H9 (cell line): ENCODE data around the gene PHTF2. TPM values are rescaled to one million over a fixed set of nuclear protein-coding genes. Genes with fewer than 3 reads are reported as not detected.

ENCODE experiments used
- DNase-seq: peaks from one replicate; pipeline ENCODE4 v3.0.0-alpha.2; 2017
- H2AFZ ChIP-seq: one replicate; pipeline ENCODE4 v1.6.1; 2013; ENCODE audit warnings: mild to moderate bottlenecking, low read length, control low read depth, moderate library complexity
- H2AK5ac ChIP-seq: 2 replicates; pipeline ENCODE4 v1.6.1; 2013; ENCODE audit warnings: low read length, control low read depth, mixed read lengths; ENCODE audit not compliant: insufficient read length
- H2BK120ac ChIP-seq: one replicate; pipeline ENCODE4 v1.6.1; 2013; ENCODE audit warnings: low read depth, mild to moderate bottlenecking, low read length, control low read depth, inconsistent platforms; ENCODE audit not compliant: poor library complexity, severe bottlenecking
- H2BK12ac ChIP-seq: 2 replicates; pipeline ENCODE4 v1.6.1; 2013; ENCODE audit warnings: low read length, control low read depth, mixed read lengths, low read depth; ENCODE audit not compliant: insufficient read length
- H2BK15ac ChIP-seq: 2 replicates; pipeline ENCODE4 v1.6.1; 2013; ENCODE audit warnings: low read depth, low read length, control low read depth
- H2BK20ac ChIP-seq: one replicate; pipeline ENCODE4 v1.6.1; 2013; ENCODE audit warnings: low read depth, mild to moderate bottlenecking, low read length, control low read depth, inconsistent platforms; ENCODE audit not compliant: poor library complexity, severe bottlenecking
- H2BK5ac ChIP-seq: 2 replicates; pipeline ENCODE4 v1.6.1; 2013; ENCODE audit warnings: low read length, control low read depth, mixed read lengths; ENCODE audit not compliant: insufficient read length
- H3K14ac ChIP-seq: 2 replicates; pipeline ENCODE4 v1.6.1; 2013; ENCODE audit warnings: low read length, control low read depth; ENCODE audit not compliant: insufficient read depth
- H3K18ac ChIP-seq: 2 replicates; pipeline ENCODE4 v1.6.1; 2013; ENCODE audit warnings: low read depth, mild to moderate bottlenecking, mixed read lengths, low read length, control low read depth; ENCODE audit not compliant: insufficient read length
- H3K23ac ChIP-seq: 2 replicates; pipeline ENCODE4 v1.6.1; 2013; ENCODE audit warnings: low read length, control low read depth, mixed read lengths, low read depth; ENCODE audit not compliant: insufficient read length
- H3K23me2 ChIP-seq: 2 replicates; pipeline ENCODE4 v1.6.1; 2013; ENCODE audit warnings: low read depth, mild to moderate bottlenecking, mixed read lengths, low read length, control low read depth; ENCODE audit not compliant: insufficient read length, poor library complexity, severe bottlenecking
- H3K27ac ChIP-seq: 2 replicates; pipeline ENCODE4 v1.5.1; 2013; ENCODE audit warnings: low read length, control low read depth, mixed read lengths, low read depth; ENCODE audit not compliant: insufficient read length
- H3K27me3 ChIP-seq: 2 replicates; pipeline ENCODE4 v1.6.1; 2013; ENCODE audit warnings: low read length, control low read depth, inconsistent platforms; ENCODE audit not compliant: insufficient read depth
- H3K4ac ChIP-seq: 2 replicates; pipeline ENCODE4 v1.6.1; 2013; ENCODE audit warnings: low read depth, mild to moderate bottlenecking, control low read depth, inconsistent platforms, low read length, moderate library complexity
- H3K4me1 ChIP-seq: 2 replicates; pipeline ENCODE4 v1.6.1; 2013; ENCODE audit warnings: low read length, control low read depth, inconsistent platforms; ENCODE audit not compliant: insufficient read depth
- H3K4me2 ChIP-seq: 2 replicates; pipeline ENCODE4 v1.6.1; 2013; ENCODE audit warnings: low read length, control low read depth, mixed read lengths; ENCODE audit not compliant: insufficient read length, insufficient read depth
- H3K56ac ChIP-seq: 2 replicates; pipeline ENCODE4 v1.6.1; 2013; ENCODE audit warnings: low read depth, mild to moderate bottlenecking, mixed read lengths, low read length, control low read depth; ENCODE audit not compliant: insufficient read length
- H3K79me1 ChIP-seq: 2 replicates; pipeline ENCODE4 v1.6.1; 2013; ENCODE audit warnings: low read depth, mild to moderate bottlenecking, moderate library complexity, low read length, control low read depth, inconsistent platforms; ENCODE audit not compliant: insufficient read depth, poor library complexity, severe bottlenecking
- H3K79me2 ChIP-seq: 2 replicates; pipeline ENCODE4 v1.6.1; 2013; ENCODE audit warnings: low read length, control low read depth, inconsistent platforms; ENCODE audit not compliant: insufficient read depth
- H3K9ac ChIP-seq: 2 replicates; pipeline ENCODE4 v1.6.1; 2013; ENCODE audit warnings: low read length, control low read depth, mixed read lengths; ENCODE audit not compliant: insufficient read length; ENCODE audit errors: extremely low read depth
- H3K9me3 ChIP-seq: one replicate; pipeline ENCODE4 v1.6.1; 2013; ENCODE audit warnings: low read depth, low read length, inconsistent platforms; ENCODE audit not compliant: control insufficient read depth
- H3T11ph ChIP-seq: one replicate; pipeline ENCODE4 v1.6.1; 2013; ENCODE audit warnings: mild to moderate bottlenecking, low read length, control low read depth, inconsistent platforms
- H4K20me1 ChIP-seq: one replicate; pipeline ENCODE4 v1.6.1; 2013; ENCODE audit not compliant: control insufficient read depth, insufficient read length, insufficient read depth
- H4K5ac ChIP-seq: 2 replicates; pipeline ENCODE4 v1.6.1; 2013; ENCODE audit warnings: low read depth, mild to moderate bottlenecking, mixed read lengths, low read length, control low read depth; ENCODE audit not compliant: insufficient read length
- H4K8ac ChIP-seq: replicated peaks from 2 replicates; pipeline ENCODE4 v1.6.1; 2013; ENCODE audit warnings: low read length, control low read depth, mixed read lengths, low read depth; ENCODE audit not compliant: insufficient read length
- H4K91ac ChIP-seq: 2 replicates; pipeline ENCODE4 v1.6.1; 2013; ENCODE audit warnings: low read depth, mild to moderate bottlenecking, moderate library complexity, mixed read lengths, low read length, control low read depth; ENCODE audit not compliant: insufficient read length
- H3K27ac Mint-ChIP-seq, 3 experiments: 2 replicates in 2 of 3; 3 replicates in 1 of 3; pipeline ENCODE4 v1.8.0; 2020 to 2021; ENCODE audit warnings: mixed read lengths in 3 of 3, mild to moderate bottlenecking in 1 of 3, moderate library complexity in 1 of 3
- H3K27me3 Mint-ChIP-seq: 2 replicates; pipeline ENCODE4 v1.8.0; 2021; ENCODE audit warnings: low read depth, mild to moderate bottlenecking, moderate library complexity, mixed read lengths
- H3K36me3 Mint-ChIP-seq, 3 experiments: 2 replicates in 2 of 3; 3 replicates in 1 of 3; pipeline ENCODE4 v1.8.0; 2020 to 2021; ENCODE audit warnings: low read depth in 3 of 3, mixed read lengths in 3 of 3; ENCODE audit not compliant: insufficient read depth in 1 of 3
- H3K4me1 Mint-ChIP-seq, 2 experiments: 2 replicates each; pipeline ENCODE4 v1.8.0; 2020; ENCODE audit warnings: mixed read lengths in 2 of 2
- H3K4me3 Mint-ChIP-seq, 2 experiments: 2 replicates in 1 of 2; 3 replicates in 1 of 2; pipeline ENCODE4 v1.8.0; 2020 to 2021; ENCODE audit warnings: mild to moderate bottlenecking in 2 of 2, mixed read lengths in 2 of 2, moderate library complexity in 1 of 2
- H3K9me3 Mint-ChIP-seq, 2 experiments: 2 replicates in 1 of 2; 3 replicates in 1 of 2; pipeline ENCODE4 v1.8.0; 2020; ENCODE audit warnings: mild to moderate bottlenecking in 2 of 2, mixed read lengths in 2 of 2, moderate library complexity in 1 of 2
- WGBS: extraction: QIAGEN DNeasy Blood & Tissue Kit; methylation state at CpG from one replicate; pipeline ENCODE4 v1.1.7; 2013; ENCODE audit warnings: missing lambda C conversion rate, low lambda C conversion rate, mixed read lengths; ENCODE audit not compliant: insufficient read length; ENCODE audit errors: extremely low coverage; 5-methylcytosine and 5-hydroxymethylcytosine counted together
- total RNA-seq: library from RNA; stranded (reverse); gene quantifications from 2 replicates; pipeline ENCODE4 v1.2.1, GENCODE V29; 2021
- TF ChIP-seq, protein P1 (sequence below): fragments of 200-600 bp; sonication (generic); conservative IDR thresholded peaks from 3 replicates; pipeline ENCODE4 v1.8.0; 2021; ENCODE audit warnings: antibody characterized with exemption, mild to moderate bottlenecking

The PHTF2 gene
- total RNA-seq, 1 experiment from 2014 or later = 16.2 TPM

- H4K8ac ChIP-seq = no peak overlapping the region
- H3K23ac ChIP-seq = no peak overlapping the region
- H3K14ac ChIP-seq = no peak overlapping the region
- no peaks in the 10 kb centered on the region for H3K23me2 ChIP-seq
- no peak overlapping the region for H3K4me2 ChIP-seq
- H2BK12ac ChIP-seq = no peak overlapping the region
- no peaks in the 10 kb centered on the region for H3K27me3 ChIP-seq
- H4K91ac ChIP-seq = no peak overlapping the region
- no peak overlapping the region for H3K56ac ChIP-seq
- no peaks in the 10 kb centered on the region for H3K79me2 ChIP-seq
- Mint-ChIP-seq H3K9me3 (no peaks in the 10 kb centered on the region; a peak in 1 of 5 replicates), H3K27ac (no peak overlapping the region), H3K36me3 (no peaks in the 10 kb centered on the region), H3K4me3 (no peak overlapping the region), H3K4me1 (0 out of 4 replicates have a peak, but pooled peaks cover 0 to 3% of the 10 kb centered on the region in 2 experiments), H3K27me3 (no peaks in the 10 kb centered on the region)
- H3K18ac ChIP-seq = no peak overlapping the region
- no peak overlapping the region for H2AFZ ChIP-seq
- no peak overlapping the region for H3K4ac ChIP-seq
- no peak overlapping the region for H2AK5ac ChIP-seq
- H2BK15ac ChIP-seq = no peak overlapping the region
- no peak overlapping the region for H2BK20ac ChIP-seq
- H3K79me1 ChIP-seq = no peaks in the 10 kb centered on the region
- H4K20me1 ChIP-seq = no peaks in the 10 kb centered on the region
- TF ChIP-seq, protein P1, sequence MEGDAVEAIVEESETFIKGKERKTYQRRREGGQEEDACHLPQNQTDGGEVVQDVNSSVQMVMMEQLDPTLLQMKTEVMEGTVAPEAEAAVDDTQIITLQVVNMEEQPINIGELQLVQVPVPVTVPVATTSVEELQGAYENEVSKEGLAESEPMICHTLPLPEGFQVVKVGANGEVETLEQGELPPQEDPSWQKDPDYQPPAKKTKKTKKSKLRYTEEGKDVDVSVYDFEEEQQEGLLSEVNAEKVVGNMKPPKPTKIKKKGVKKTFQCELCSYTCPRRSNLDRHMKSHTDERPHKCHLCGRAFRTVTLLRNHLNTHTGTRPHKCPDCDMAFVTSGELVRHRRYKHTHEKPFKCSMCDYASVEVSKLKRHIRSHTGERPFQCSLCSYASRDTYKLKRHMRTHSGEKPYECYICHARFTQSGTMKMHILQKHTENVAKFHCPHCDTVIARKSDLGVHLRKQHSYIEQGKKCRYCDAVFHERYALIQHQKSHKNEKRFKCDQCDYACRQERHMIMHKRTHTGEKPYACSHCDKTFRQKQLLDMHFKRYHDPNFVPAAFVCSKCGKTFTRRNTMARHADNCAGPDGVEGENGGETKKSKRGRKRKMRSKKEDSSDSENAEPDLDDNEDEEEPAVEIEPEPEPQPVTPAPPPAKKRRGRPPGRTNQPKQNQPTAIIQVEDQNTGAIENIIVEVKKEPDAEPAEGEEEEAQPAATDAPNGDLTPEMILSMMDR = no peak
- DNase-seq = no peak
- H3K4me1 ChIP-seq = no peaks in the 10 kb centered on the region
- H3K9me3 ChIP-seq = no peaks in the 10 kb centered on the region
- H2BK120ac ChIP-seq = no peak overlapping the region
- no peak overlapping the region for H4K5ac ChIP-seq
- H2BK5ac ChIP-seq = no peak overlapping the region
- H3K9ac ChIP-seq = no peak overlapping the region
- H3K27ac ChIP-seq = no peak overlapping the region
- WGBS = 100% methylated on average over 1 of the region's 2 CpGs
- no peak overlapping the region for H3T11ph ChIP-seq
These were observed 96.1 kb downstream of the PHTF2 start for GRCh38 chr7:77894574-77895091.
